LNCAP (cell line): ENCODE data around the gene ITPR1.

Source experiments
- CTCF ChIP-seq: fragments of 450-650 bp; IDR thresholded peaks from 2 replicates; pipeline ENCODE4 v1.5.1; 2017; ENCODE audit warnings: mild to moderate bottlenecking

The ITPR1 gene

DNA sequence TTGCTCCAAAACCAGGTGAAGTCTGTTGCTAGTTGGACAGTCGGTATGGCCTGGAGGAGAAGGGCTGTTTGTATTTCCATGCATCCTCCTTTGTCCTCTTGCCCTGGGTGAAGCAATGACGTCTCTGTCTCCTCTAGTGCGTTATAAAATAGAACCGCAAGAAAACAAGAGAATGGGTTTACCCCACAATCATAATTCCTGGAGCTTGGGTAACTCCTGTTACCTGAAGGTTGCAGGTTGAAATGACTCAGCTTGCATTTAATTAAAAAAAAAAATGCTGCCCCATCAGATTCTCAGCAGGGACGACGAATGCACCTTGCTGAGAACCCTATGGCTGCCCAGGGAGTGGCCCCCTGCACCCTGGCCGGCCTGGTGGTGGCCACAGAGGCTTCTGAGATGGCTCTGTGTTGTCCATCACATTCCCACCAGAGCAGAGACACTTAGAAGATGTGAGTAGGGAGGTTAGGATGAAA, 257.9 kb downstream of the ITPR1 start:
- no peak for TF ChIP-seq CTCF

DNA sequence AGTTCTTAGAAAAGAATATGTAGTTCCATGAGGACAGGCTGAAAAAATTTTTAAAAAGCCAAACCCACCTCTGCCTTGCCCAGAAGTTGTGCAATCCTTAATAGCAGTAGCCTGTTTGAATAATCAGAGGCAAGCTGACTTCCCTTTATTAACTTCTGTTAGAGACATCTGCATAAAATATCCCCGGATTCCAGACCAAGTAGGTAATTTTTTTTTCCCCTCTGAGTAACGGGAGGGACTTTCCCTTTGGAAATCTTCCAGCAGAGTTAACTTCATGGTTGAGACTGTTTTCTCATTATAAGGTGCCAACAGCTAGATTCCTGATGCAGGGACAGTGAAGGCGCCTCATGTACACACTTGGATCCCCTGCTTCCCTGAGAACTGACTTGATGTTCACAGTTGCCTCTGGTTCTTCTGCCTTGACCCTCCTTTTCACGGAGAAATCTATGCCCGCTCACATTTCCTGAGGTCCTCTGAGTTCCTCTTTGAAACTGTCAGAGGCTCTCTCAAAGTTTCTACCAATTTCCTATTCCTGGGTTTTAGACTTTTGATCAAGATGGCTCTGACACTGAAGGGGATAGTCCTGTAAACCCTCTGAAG, 258.5 kb downstream of the ITPR1 start:
- no peak for TF ChIP-seq CTCF

GRCh38 chr3:4752201-4753072, 259.3 kb downstream of the ITPR1 start:
- TF ChIP-seq CTCF: no peak

DNA sequence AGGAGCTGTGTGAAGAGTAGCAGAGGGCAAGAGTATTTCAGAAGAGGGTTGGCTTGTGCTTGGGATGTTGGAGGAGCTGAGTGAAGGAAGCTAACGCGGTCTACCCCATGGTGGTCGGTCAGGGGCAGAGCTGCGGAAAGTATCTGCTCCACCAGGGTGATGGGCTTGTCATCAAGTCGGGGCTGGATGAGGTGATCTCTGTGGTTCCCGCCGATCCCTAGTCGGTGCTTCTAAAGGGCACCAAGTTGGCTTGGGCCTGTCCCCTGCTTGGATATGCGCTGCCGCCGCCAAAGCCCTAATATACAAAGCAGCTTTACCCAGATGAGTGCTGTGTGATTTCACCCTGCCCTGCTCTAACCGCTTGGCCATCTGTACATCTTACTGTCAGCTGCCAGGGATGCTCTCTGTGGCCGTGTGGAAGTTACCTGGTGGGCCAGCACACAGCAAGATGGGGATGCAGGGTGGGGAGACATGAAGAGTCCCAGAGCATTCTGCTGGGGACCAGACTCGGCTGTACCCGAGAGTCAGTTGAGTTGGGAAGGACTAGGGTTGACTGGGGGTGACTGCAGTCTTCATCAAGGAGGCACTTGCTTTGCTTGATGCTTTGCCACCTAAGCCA, 260.0 kb downstream of the ITPR1 start:
- TF ChIP-seq CTCF: no peak

DNA sequence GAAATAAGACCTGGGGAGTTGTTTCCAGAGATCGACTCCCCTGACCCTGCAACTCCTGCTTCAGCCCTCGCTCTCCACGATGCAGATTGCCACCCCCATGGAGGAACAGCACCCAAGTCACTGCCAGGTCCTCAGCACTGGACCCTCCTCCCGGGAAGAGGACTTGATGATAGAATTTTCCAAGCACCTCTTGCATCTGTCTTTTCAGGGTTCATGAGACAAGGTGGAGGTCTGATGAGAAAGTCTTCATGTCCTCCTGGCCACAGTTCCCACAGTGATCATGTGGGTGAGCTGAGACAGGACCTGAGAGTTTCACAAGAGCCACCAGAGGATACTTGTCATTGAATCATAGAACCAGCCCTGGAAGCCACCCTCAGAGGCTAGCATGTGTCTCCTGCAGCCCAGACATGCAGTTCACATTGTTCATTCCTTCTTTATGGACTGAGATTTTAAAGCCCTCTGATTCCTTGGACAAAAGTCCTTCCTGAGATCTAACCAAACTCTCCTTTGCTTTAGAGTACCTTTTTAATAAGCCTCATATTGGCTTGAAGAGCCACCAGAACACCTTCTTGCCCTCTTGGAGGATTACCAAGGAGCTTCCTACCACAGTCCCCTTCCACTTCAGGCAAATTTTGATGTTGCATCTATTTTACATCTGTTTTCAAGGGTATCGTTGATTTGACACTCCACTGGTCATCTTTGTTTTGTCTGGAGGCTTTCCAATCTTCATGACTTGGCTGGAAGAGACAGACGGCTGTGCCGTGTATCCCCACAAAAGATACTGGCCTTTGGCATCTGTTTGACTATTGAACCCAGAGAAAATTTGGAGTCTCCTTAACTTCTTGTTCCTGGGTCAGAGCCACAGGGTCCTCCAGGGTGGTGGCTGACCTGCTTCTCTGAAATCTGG, 261.3 kb downstream of the ITPR1 start:
- TF ChIP-seq CTCF: no peak

DNA sequence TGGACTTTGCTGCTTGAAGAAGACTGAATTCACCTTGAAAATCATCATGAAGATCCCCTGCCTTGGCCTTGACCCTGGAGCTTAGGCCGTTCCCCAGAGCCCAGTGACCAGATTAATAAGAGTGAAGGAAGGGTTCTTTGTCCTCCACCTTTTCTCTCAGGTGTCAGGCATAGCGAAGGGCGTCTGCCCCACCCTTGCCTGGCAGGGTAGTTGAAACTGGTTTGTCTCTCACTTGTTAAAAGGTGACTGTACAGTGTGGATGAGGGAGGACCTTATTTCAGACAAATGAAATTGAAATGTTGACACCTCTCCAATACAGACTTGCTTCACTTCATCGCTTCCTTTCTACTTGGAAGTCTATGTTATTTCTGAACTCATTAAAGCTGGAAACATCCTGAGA, 262.4 kb downstream of the ITPR1 start:
- no peak for TF ChIP-seq CTCF
